Lower leg skin (tissue), 3 donors: ENCODE measurements around the gene C1QL2.

ENCODE experiments used
- CTCF ChIP-seq, 3 donors: fragments of 450-650 bp; IDR thresholded peaks; one replicate each; pipeline ENCODE4 v1.5.1; 2016; ENCODE audit warnings: antibody characterized with exemption in 3 of 3, mild to moderate bottlenecking in 3 of 3, moderate library complexity in 2 of 3
- POLR2A ChIP-seq, 2 donors: fragments of 450-650 bp; IDR thresholded peaks; one replicate each; pipeline ENCODE4 v1.6.1; 2016 to 2017; ENCODE audit warnings: antibody characterized with exemption in 2 of 2, mild to moderate bottlenecking in 1 of 2, moderate library complexity in 1 of 2

DNA sequence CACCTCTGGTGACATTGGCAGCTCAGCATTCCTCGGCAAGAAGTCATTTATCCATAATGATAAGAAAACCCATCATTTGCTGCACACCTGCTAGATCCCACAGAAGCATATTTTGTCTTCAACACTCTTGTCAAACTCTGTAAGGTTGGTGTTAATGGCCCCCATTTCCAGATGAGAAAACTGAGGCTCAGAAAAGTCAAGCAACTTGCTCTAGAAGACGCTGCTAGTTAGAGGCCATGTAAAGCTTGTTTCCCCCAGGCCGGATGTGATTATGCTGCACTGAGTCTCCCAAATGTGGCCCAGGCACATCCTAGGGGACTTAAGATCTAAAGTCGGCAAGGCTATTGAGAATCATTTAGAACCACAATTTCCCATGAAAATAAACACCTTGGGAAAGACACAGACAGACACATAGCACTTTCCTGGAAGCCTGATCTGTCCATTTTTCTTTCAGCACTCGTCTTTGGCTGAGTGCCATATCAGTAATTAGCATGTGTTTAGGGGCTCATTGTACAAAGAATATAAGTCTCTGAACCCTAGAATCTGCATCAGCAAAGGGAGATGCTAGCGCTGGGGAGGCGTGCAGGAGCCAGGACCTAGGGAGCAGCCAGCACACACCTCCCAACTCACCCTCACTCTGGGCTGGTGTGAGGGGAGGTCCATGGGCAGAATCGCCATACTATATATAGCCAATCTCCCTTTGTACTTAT, 39.3 kb downstream of the C1QL2 start:
- TF ChIP-seq CTCF (IDR thresholded peaks at IDR 0.05), result no peak
- TF ChIP-seq POLR2A (IDR thresholded peaks at IDR 0.05), result no peak
